Measurements from ENCODE around the gene ATP6V0B.

- TF ChIP-seq JUN (IDR thresholded peaks at IDR 0.05; ENCODE audit: borderline replicate concordance, insufficient read depth, insufficient read length, low read depth) (no peak), FOS (IDR thresholded peaks at IDR 0.05; ENCODE audit: borderline replicate concordance, insufficient read depth, low read length) (no peak), CTCF (IDR thresholded peaks at IDR 0.05; ENCODE audit: extremely low read depth in 1 of 2, insufficient read depth in 1 of 2, low read depth in 1 of 2, low read length in 2 of 2) (no peak), EZH2 (IDR thresholded peaks at IDR 0.05; ENCODE audit: borderline replicate concordance, low read depth, low read length, severe bottlenecking) (no peak), MAX (IDR thresholded peaks at IDR 0.05; ENCODE audit: insufficient read depth, insufficient read length) (no peak), POLR2A (IDR thresholded peaks at IDR 0.05; ENCODE audit: low read depth, low read length) (no peak), POLR2AphosphoS5 (IDR thresholded peaks at IDR 0.05; ENCODE audit: insufficient read depth, low read depth, low read length) (no peak), MYC (IDR thresholded peaks at IDR 0.05; ENCODE audit: low read depth, low read length) (no peak)
Measured at GRCh38 chr1:43983253-43983899, 8.6 kb downstream of the ATP6V0B start.
